Keratinocyte (primary cell): ENCODE results near the gene OR6B2. TPM values are rescaled to one million over a fixed set of nuclear protein-coding genes. Genes with fewer than 3 reads are reported as not detected.

Experiments used
- DNase-seq: peaks from one replicate; pipeline ENCODE4 v3.0.0-alpha.2; 2011; ENCODE audit warnings: low read depth, missing footprints, low spot score
- FAIRE-seq: peaks from 2 replicates; lab custom pipeline; 2011; peaks lifted over from hg19 to GRCh38; lab: Jason Lieb, UNC
- H2AFZ ChIP-seq: 2 replicates; pipeline ENCODE4 v1.6.0; 2012; ENCODE audit warnings: low read length, control low read depth, inconsistent platforms; ENCODE audit not compliant: control insufficient read depth
- H3K27ac ChIP-seq: 2 replicates; pipeline ENCODE4 v1.5.1; 2011; ENCODE audit warnings: low read length; ENCODE audit not compliant: control insufficient read depth, insufficient read depth
- H3K27me3 ChIP-seq: 3 replicates; pipeline ENCODE4 v1.6.0; 2011; ENCODE audit warnings: low read length; ENCODE audit not compliant: control insufficient read depth, insufficient read depth; ENCODE audit errors: extremely low read depth
- H3K36me3 ChIP-seq, 2 experiments: 2 replicates in 1 of 2; 3 replicates in 1 of 2; pipeline ENCODE4 v1.5.1; 2011; ENCODE audit warnings: low read length in 2 of 2, mild to moderate bottlenecking in 1 of 2; ENCODE audit not compliant: control insufficient read depth in 2 of 2, insufficient read depth in 2 of 2; ENCODE audit errors: extremely low read depth in 1 of 2
- H3K4me1 ChIP-seq: 3 replicates; pipeline ENCODE4 v1.5.1; 2011; ENCODE audit warnings: low read length; ENCODE audit not compliant: control insufficient read depth, insufficient read depth; ENCODE audit errors: extremely low read depth
- H3K4me2 ChIP-seq: 3 replicates; pipeline ENCODE4 v1.6.0; 2011; ENCODE audit warnings: low read depth, low read length; ENCODE audit not compliant: control insufficient read depth, insufficient read depth; ENCODE audit errors: extremely low read depth
- H3K4me3 ChIP-seq, 3 experiments: fragments of 200-600 bp in 1 of 3; sonication (generic) in 1 of 3; 2 replicates in 2 of 3; 3 replicates in 1 of 3; pipeline ENCODE4 v1.5.1; 2011 to 2016; ENCODE audit warnings: low read length in 3 of 3, mild to moderate bottlenecking in 3 of 3, control low read depth in 2 of 3, inconsistent platforms in 1 of 3, low read depth in 1 of 3, mixed read lengths in 1 of 3, mixed run types in 1 of 3, moderate library complexity in 1 of 3; ENCODE audit not compliant: control insufficient read depth in 2 of 3, insufficient read depth in 2 of 3; ENCODE audit errors: extremely low read depth in 1 of 3
- H3K79me2 ChIP-seq: 2 replicates; pipeline ENCODE4 v1.6.0; 2012; ENCODE audit warnings: low read length; ENCODE audit not compliant: control insufficient read depth, insufficient read depth
- H3K9ac ChIP-seq: 3 replicates; pipeline ENCODE4 v1.6.0; 2011; ENCODE audit warnings: low read length; ENCODE audit not compliant: control insufficient read depth, insufficient read depth; ENCODE audit errors: extremely low read depth
- H3K9me1 ChIP-seq: 3 replicates; pipeline ENCODE4 v1.6.0; 2011; ENCODE audit warnings: low read length; ENCODE audit not compliant: control insufficient read depth, insufficient read depth; ENCODE audit errors: extremely low read depth
- H3K9me3 ChIP-seq: 2 replicates; pipeline ENCODE4 v1.5.1; 2012; ENCODE audit warnings: low read depth, low read length; ENCODE audit not compliant: control insufficient read depth
- H4K20me1 ChIP-seq: 3 replicates; pipeline ENCODE4 v1.6.0; 2011; ENCODE audit warnings: low read length; ENCODE audit not compliant: control insufficient read depth, insufficient read depth; ENCODE audit errors: extremely low read depth
- EZH2 ChIP-seq: IDR thresholded peaks from one replicate; pipeline ENCODE4 v1.6.1; 2012; ENCODE audit warnings: inconsistent platforms, mild to moderate bottlenecking, low read length, moderate library complexity
- dilution Hi-C: fragments of 300-500 bp; cut with MboI; formaldehyde crosslinking; loops from one replicate; pipeline ENCODE4 v1.7.0; 2020; ENCODE audit warnings: low sequenced_read_pairs; ENCODE audit not compliant: extremely low pct_ligation_motif_present
- polyA plus RNA-seq, 5 experiments: library from polyadenylated mRNA; depleted of rRNA in 3 of 5; stranded (reverse) in 3 of 5; stranded (forward) in 1 of 5; unstranded in 1 of 5; fragments of >200 nt; gene quantifications; 1 replicate in 1 of 5; 2 replicates in 3 of 5; 3 replicates in 1 of 5; pipeline versions ENCODE4 v1.2.1 to v1.2.3, GENCODE V29; 2011 to 2012; ENCODE audit warnings: missing spikeins in 2 of 5, low read depth in 1 of 5, low replicate concordance in 1 of 5
- TF ChIP-seq, protein P1 (sequence below), 3 experiments: IDR thresholded peaks in 1 of 3; conservative IDR thresholded peaks in 1 of 3; optimal IDR thresholded peaks in 1 of 3; 2 replicates in 2 of 3; 3 replicates in 1 of 3; pipeline versions ENCODE3 to v1.5.1; 2011; ENCODE audit warnings: low read length in 3 of 3, mild to moderate bottlenecking in 3 of 3, moderate library complexity in 2 of 3, control low read depth in 1 of 3, inconsistent platforms in 1 of 3; ENCODE audit not compliant: insufficient read depth in 2 of 3; ENCODE audit errors: extremely low read depth in 1 of 3

The OR6B2 gene
- polyA plus RNA-seq, 1 donor (not counting 4 experiments of a cell fraction or from before 2014, with no cell fraction given), result not detected

GRCh38 chr2:240033330-240033678, 3.1 kb upstream of the OR6B2 start:
- Histone ChIP-seq H3K79me2 (no peaks in the 10 kb centered on the region), H3K9me1 (no peaks in the 10 kb centered on the region), H3K9me3 (no peaks in the 10 kb centered on the region), H3K9ac (no peak overlapping the region), H3K4me2 (no peak overlapping the region), H3K27me3 (peaks cover 16% of the 10 kb centered on the region), H2AFZ (no peak overlapping the region), H3K27ac (no peak overlapping the region), H4K20me1 (no peaks in the 10 kb centered on the region), H3K4me1 (no peaks in the 10 kb centered on the region), H3K36me3 (no peaks in the 10 kb centered on the region), H3K4me3 (no peak overlapping the region)
- FAIRE-seq (no peak), DNase-seq (no peak)
- dilution Hi-C loops, result no loop called here
- no peak for TF ChIP-seq EZH2
- TF ChIP-seq, protein P1, sequence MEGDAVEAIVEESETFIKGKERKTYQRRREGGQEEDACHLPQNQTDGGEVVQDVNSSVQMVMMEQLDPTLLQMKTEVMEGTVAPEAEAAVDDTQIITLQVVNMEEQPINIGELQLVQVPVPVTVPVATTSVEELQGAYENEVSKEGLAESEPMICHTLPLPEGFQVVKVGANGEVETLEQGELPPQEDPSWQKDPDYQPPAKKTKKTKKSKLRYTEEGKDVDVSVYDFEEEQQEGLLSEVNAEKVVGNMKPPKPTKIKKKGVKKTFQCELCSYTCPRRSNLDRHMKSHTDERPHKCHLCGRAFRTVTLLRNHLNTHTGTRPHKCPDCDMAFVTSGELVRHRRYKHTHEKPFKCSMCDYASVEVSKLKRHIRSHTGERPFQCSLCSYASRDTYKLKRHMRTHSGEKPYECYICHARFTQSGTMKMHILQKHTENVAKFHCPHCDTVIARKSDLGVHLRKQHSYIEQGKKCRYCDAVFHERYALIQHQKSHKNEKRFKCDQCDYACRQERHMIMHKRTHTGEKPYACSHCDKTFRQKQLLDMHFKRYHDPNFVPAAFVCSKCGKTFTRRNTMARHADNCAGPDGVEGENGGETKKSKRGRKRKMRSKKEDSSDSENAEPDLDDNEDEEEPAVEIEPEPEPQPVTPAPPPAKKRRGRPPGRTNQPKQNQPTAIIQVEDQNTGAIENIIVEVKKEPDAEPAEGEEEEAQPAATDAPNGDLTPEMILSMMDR (optimal IDR thresholded peaks at IDR 0.05 in 1 of 3, IDR thresholded peaks at IDR 0.05 in 1 of 3, conservative IDR thresholded peaks at IDR 0.05 in 1 of 3; ENCODE audit: extremely low read depth in 1 of 3, insufficient read depth in 2 of 3, low read length in 3 of 3), result no peak

DNA sequence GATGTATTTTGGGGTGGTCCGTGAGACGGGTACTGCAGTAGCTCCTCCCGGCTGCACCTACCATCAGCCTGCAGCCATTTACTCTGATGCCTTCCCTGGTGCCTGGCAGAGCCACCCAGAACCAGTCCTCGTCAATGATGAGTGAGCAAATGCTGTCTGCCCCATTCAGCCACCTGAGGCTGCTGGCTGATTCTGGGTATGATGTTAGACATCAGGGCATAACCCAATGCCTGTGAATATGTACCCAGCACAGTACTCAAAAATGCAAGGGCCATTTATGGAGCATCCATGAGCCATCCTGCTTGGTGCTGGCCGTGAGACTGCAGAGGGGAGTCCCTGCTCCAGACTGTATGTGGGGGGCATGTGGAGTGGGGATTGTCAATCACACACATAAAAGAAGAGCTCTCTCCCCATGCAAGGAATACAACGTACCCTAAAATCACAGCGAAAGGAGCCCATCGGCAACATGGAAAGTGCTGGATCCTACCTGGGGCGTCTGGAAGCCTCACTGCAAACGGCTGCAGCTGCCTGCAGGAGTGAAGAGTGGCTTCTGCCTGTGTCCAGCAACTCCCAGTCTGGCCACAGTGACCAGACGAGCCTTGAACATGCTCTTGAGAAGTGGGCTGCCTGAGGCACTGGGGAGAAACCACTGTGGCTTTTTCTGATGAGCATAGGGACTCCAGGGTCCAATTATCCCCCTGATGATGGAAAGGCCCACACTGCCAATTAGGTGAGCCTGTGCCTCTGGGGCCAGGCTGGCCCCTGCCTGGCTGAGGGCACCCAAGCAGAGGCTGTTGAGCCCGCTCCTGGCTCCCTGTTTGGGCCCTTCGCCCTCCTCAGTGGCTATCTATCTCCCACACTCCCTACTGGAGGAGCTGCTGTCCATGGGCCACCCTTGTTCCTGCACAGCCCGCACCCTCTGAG, 2.4 kb upstream of the OR6B2 start:
- FAIRE-seq (no peak), DNase-seq (no peak)
- no peak overlapping the region for H2AFZ ChIP-seq
- H3K9me1 ChIP-seq, result no peaks in the 10 kb centered on the region
- no peaks in the 10 kb centered on the region for H3K9me3 ChIP-seq
- no peak overlapping the region for H3K9ac ChIP-seq
- peaks cover 16% of the 10 kb centered on the region for H3K27me3 ChIP-seq
- H4K20me1 ChIP-seq, result no peaks in the 10 kb centered on the region
- H3K4me2 ChIP-seq, result no peak overlapping the region
- no peak overlapping the region for H3K4me3 ChIP-seq
- no peak overlapping the region for H3K27ac ChIP-seq
- H3K4me1 ChIP-seq, result no peaks in the 10 kb centered on the region
- dilution Hi-C loops, result no loop called here
- no peaks in the 10 kb centered on the region for H3K79me2 ChIP-seq
- no peaks in the 10 kb centered on the region for H3K36me3 ChIP-seq
- no peak for TF ChIP-seq EZH2
- TF ChIP-seq, protein P1 (optimal IDR thresholded peaks at IDR 0.05 in 1 of 3, IDR thresholded peaks at IDR 0.05 in 1 of 3, conservative IDR thresholded peaks at IDR 0.05 in 1 of 3; ENCODE audit: extremely low read depth in 1 of 3, insufficient read depth in 2 of 3, low read length in 3 of 3), result no peak
